ENCODE data around the gene ISM2. TPM values are rescaled to one million over a fixed set of nuclear protein-coding genes. Genes with fewer than 3 reads are reported as not detected.

ISM2 gene
- polyA plus RNA-seq (2011; rRNA removed) (0.10 and 0.11 TPM in 2 replicates), polyA plus RNA-seq (2017; fragmentation: RNase III; extraction: RNeasy Plus Mini Kit Qiagen cat#74134 plus additional on column Dnase treatment) (0.21 to 0.31 TPM (median 0.22 TPM) in 3 replicates), polyA minus RNA-seq (2011; rRNA and poly(A)+ RNA removed) (0.50 TPM in 1 of 2 replicates, not detected in the other)
- 0.11 and 0.21 TPM in 2 replicates for polyA plus RNA-seq (2012; cell fraction: cytosol; rRNA removed)
- 0.40 and 0.43 TPM in 2 replicates for polyA plus RNA-seq (2012; cell fraction: nucleus; rRNA removed)

- peaks cover 6% of the 10 kb centered on the region; the same call in 1 of the 3 replicates for H3K4me1 ChIP-seq
- POLR2A ChIA-PET, result no interaction called here
- peak within 1 kb of the TSS; percentile 70 for H3K4me3 ChIP-seq
- FAIRE-seq, result no peak
- H3K9me3 ChIP-seq, result no peaks in the 10 kb centered on the region; the same call in 2 of the 3 replicates
- no peak for TF ChIP-seq RNF2 (IDR thresholded peaks at IDR 0.05; ENCODE audit: borderline replicate concordance, low read depth)
- no peak for TF ChIP-seq ATOH8 (CRISPR knock-in tag; IDR thresholded peaks at IDR 0.05; ENCODE audit: low read depth)
- TF ChIP-seq TFCP2L1 (CRISPR knock-in tag; IDR thresholded peaks at IDR 0.05), result no peak
- peak; percentile 40; the same call in 1 of the 2 replicates for TF ChIP-seq HDAC2 (IDR thresholded peaks at IDR 0.05)
- TF ChIP-seq CHD4 (IDR thresholded peaks at IDR 0.05; ENCODE audit: borderline replicate concordance), result no peak
- TF ChIP-seq ZC3H11A (IDR thresholded peaks at IDR 0.05), result no peak
- peak; percentile 55 for TF ChIP-seq MAX (IDR thresholded peaks at IDR 0.05)
- TF ChIP-seq SREBF2 (IDR thresholded peaks at IDR 0.05), result no peak
- no peak for TF ChIP-seq HOXA7 (CRISPR knock-in tag; IDR thresholded peaks at IDR 0.05)
- TF ChIP-seq RARB (CRISPR knock-in tag; IDR thresholded peaks at IDR 0.05), result no peak
- TF ChIP-seq KDM1A (IDR thresholded peaks at IDR 0.05; ENCODE audit: low read depth), result no peak
- TF ChIP-seq EHMT2 (IDR thresholded peaks at IDR 0.05; ENCODE audit: low read depth), result no peak
- no peak for TF ChIP-seq HMGXB4 (CRISPR knock-in tag; IDR thresholded peaks at IDR 0.05; ENCODE audit: borderline replicate concordance)
- no peak for TF ChIP-seq CBX8 (IDR thresholded peaks at IDR 0.05)
- no peak for TF ChIP-seq NPAS2 (CRISPR knock-in tag; IDR thresholded peaks at IDR 0.05; ENCODE audit: borderline replicate concordance)
- TF ChIP-seq EP300 (IDR thresholded peaks at IDR 0.05), result no peak
- no peak for TF ChIP-seq HEYL (CRISPR knock-in tag; IDR thresholded peaks at IDR 0.05)
- TF ChIP-seq EHF (CRISPR knock-in tag; IDR thresholded peaks at IDR 0.05), result no peak
- TF ChIP-seq CBX2 (IDR thresholded peaks at IDR 0.05; ENCODE audit: borderline replicate concordance, low read depth), result no peak
- TF ChIP-seq JUNB (IDR thresholded peaks at IDR 0.05), result no peak
- TF ChIP-seq E2F6 (IDR thresholded peaks at IDR 0.05; ENCODE audit: borderline replicate concordance, low read depth), result peak; percentile 57; the same call in 1 of the 2 replicates
- no peak for TF ChIP-seq NR3C1 (IDR thresholded peaks at IDR 0.05)
- no peak for TF ChIP-seq POLR2A (IDR thresholded peaks at IDR 0.05; ENCODE audit: low read length)
- peak; percentile 32 to 43 for DNase-seq (ENCODE audit: low read depth in 1 of 2, low spot score in 1 of 2)
- peak within 1 kb of the TSS; percentile 59 to 75; a peak in 5 of 6 replicates for H3K27ac ChIP-seq
- H3K4me2 ChIP-seq, result peak within 1 kb of the TSS; percentile 100
- WGBS (ENCODE audit: missing lambda C conversion rate), result 17% methylated on average over 25 of the region's 104 CpGs
- CTCF ChIA-PET, result interaction anchor here (1.2 to 2.0 kb wide), 2 partner anchors 10 to 39 kb away, joined by 3 to 6 read pairs; no protein-coding TSS in a partner anchor
- ATAC-seq, result peak; percentile 88
Measured at GRCh38 chr14:77498120-77498979, at the start of gene ISM2. Gene ISM2 (minus strand): TSS chr14:77498816. CDS start chr14:77498793, 23 bp downstream.
